Skeletal muscle cell (primary cell): ENCODE results near the gene HINT1.
"Not testable (repeated sequence)": the region's sequence is repeated elsewhere in the genome, so short reads cannot be mapped to it uniquely, and the experiment has no call there.

Experiments used
- DNase-seq: peaks from one replicate; pipeline ENCODE4 v3.0.0-alpha.2; 2010; ENCODE audit warnings: low read depth
- H3K4me3 ChIP-seq: 2 replicates; pipeline ENCODE4 v1.5.1; 2011; ENCODE audit warnings: low read depth, mild to moderate bottlenecking, control low read depth, low read length, moderate library complexity

HINT1 gene

GRCh38 chr5:131165119-131165727 lies at the start of gene HINT1:
Gene HINT1, minus strand, starts transcription at chr5:131165256. Its CDS starts 51 bp downstream, at chr5:131165205.
- peak within 1 kb of the TSS; percentile 91 for H3K4me3 ChIP-seq
- peak; percentile 51 for DNase-seq

DNA sequence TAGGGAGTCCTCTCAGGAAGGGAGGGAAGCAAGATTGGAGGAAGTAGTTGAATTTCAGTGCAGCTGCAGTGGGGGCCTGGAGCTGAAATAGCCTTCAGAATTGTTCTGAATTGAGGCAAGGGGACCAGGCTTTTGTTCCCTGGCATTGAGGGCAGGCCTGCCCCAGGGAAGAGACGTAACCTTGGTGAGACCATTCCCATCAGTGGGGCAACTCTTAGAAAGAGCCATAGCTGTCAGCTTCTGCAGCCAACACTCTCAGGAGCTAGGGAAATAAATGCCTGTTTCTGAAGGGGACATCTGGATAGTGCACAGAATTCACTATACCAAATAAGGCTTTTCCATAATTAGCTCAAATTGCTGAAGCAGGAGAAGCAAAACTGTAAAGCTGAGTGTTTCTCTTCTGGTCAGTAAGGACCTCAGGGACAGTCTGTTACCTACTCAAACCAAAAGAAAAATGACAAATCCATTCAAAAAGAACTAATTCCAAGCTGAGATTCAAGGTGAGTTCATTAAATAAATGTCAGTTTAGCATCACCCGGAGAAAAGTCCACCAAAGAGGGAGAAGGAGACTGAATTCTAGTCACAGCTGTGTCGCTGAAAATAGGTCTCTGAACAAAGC lies 49.7 kb upstream of the HINT1 start:
- no peak overlapping the region for H3K4me3 ChIP-seq
- no peak for DNase-seq

- no peak overlapping the region for H3K4me3 ChIP-seq
- DNase-seq = no peak
Measured at GRCh38 chr5:131212471-131213021, 47.5 kb upstream of the HINT1 start.

DNA sequence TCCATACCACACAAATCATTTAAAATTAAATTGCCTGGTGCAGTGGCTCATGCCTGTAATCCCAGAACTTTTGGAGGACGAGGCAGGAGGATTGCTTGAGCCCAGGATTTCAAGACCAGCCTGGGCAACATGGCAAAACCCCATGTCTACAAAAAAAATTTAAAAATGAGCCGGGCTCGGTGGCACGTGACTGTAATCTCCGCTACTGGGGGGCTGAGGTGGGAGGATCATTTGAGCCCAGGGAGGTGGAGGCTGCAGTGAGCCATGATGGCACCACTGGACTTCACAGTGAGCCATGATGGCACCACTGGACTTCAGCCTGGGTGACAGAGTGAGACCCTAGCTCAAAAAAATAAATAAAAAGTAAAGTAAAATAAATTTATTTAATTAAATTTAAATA lies 46.6 kb upstream of the HINT1 start:
- no peak overlapping the region for H3K4me3 ChIP-seq
- no peak for DNase-seq

DNA sequence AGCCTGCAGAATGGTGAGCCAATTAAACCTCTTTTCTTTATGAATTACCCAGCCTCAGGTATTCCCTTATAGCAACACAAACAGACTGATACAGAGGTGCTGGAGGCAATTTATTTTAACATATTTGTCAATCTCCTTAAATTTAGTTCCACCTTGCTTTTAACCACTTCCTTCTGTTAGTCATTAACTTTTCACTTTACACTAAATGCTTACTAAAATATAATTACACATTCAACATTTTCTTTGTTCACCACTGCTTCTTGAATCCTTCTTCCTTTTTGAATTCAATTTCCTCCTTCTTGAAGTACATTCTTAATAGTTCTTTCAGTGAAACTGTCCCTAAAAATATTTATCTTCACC lies 45.1 kb upstream of the HINT1 start:
- H3K4me3 ChIP-seq = no peak overlapping the region
- DNase-seq = no peak

DNA sequence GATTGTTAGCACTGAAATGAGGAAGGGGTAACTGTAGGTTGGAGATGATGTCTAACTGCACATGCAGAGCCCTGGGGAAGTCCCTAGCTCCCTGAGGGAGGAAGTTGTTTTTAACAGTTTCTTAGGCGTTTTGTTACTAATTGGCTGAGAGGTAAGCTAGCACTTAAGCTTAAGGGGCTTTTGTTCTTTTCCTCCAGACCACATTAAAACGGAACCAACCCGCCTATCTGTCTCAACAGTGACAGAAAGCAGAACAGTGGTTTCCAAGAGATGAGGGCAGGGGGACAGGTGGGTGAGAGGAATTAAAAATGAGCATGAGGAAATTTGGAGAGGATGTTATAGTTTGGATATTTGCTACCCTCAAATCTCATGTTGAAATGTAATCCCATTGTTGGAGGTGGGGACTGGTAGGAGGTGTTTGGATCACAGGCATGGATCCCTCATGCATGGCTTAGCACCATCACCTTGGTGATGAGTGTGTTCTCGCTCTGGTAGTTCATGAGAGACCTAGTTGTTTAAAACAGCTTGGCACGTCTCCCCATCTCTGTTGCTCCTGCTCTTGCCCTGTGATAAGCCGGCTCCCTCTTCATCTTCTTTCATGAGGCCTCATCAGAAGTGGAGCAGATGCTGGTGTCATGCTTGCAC lies 44.6 kb upstream of the HINT1 start:
- no peak for DNase-seq
- H3K4me3 ChIP-seq = no peak overlapping the region

- no peak for DNase-seq
- H3K4me3 ChIP-seq = no peak overlapping the region
Measured at GRCh38 chr5:131209175-131209505, 44.1 kb upstream of the HINT1 start.

GRCh38 chr5:131206772-131207171 lies 41.7 kb upstream of the HINT1 start:
- no peak overlapping the region for H3K4me3 ChIP-seq
- DNase-seq = no peak

- no peak overlapping the region for H3K4me3 ChIP-seq
- no peak for DNase-seq
Measured at GRCh38 chr5:131206061-131206460, 41.0 kb upstream of the HINT1 start.

DNA sequence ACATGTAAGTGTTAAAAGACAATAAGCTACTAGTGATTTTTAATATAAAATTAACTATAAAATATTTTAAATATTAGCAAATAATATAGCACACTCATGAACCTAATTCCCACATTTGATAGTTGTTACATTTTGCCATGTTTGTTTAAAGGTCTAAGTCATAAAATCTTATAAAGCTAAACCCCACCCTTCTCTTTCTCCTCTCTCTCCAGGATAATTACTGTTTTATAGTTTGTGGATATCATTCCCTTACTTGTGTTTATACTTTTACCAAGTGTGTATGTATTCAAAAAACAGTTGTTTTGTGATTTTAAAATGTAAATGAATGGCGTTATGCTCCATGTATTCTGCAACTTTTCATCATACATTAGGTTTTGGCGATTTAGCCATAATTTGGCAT lies 39.9 kb upstream of the HINT1 start:
- no peak overlapping the region for H3K4me3 ChIP-seq
- no peak for DNase-seq

DNA sequence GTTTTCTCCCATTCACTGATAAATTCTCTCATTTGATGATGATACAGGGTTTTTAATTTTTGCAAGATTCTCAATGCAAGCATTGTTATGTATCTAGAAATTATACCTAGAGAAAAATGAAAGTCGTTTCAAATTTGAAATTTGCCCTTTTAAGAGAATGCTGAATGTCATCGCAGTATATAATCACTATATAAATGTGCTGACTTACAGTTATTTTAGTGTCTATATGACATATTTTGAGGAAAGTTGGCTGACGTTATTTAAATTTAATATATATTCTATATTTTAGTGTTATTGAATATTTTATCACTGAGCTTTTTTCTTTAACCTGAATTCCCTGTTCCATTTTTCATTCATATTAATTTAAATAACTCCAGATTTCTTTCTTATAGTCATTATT lies 35.5 kb upstream of the HINT1 start:
- no peak overlapping the region for H3K4me3 ChIP-seq
- DNase-seq = no peak

DNA sequence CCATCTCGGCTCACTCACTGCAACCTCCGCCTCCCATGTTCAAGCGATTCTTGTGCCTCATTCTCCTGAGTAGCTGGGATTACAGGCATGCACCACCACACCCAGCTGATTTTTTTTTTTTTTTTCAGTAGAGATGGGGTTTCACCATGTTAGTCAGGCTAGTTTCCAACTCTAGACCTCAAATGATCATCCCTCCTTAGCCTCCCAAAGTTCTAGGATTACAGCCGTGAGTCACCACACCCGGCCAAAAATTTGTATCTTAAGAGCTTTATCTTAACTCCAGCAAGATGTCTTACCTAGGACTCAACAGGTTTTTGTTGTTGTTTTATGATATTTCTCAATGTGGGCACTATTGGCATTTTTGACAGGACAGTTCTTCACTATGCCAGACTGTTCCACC lies 33.6 kb upstream of the HINT1 start:
- no peak overlapping the region for H3K4me3 ChIP-seq
- DNase-seq = no peak

- H3K4me3 ChIP-seq = no peak overlapping the region
- no peak for DNase-seq
Measured at GRCh38 chr5:131196331-131196730, 31.3 kb upstream of the HINT1 start.

GRCh38 chr5:131195696-131196095 lies 30.6 kb upstream of the HINT1 start:
- no peak for DNase-seq
- H3K4me3 ChIP-seq = no peak overlapping the region

DNA sequence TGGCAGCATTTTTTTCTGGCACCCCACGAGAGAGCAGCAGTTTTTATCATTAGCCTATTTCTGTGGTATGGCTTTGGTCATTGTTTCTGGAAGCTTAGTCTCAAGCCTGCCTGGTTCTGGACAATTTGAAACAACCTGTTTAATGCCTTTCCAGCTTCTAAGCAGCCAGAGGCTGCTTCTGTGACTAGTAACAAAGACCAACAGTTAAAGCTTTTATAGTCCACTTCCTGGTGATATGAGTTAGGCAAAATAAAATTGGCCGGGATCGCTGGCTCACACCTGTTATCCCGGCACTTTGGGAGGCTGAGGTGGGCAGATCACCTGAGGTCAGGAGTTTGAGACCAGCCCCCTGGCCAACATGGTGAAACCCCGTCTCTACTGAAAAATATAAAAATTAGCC lies 29.7 kb upstream of the HINT1 start:
- DNase-seq = no peak
- H3K4me3 ChIP-seq = no peak overlapping the region

- H3K4me3 ChIP-seq, DNase-seq: not testable (repeated sequence)
Measured at GRCh38 chr5:131193897-131194296, 28.8 kb upstream of the HINT1 start.

- DNase-seq = no peak
- H3K4me3 ChIP-seq = no peak overlapping the region
Measured at GRCh38 chr5:131193106-131193505, 28.1 kb upstream of the HINT1 start.

DNA sequence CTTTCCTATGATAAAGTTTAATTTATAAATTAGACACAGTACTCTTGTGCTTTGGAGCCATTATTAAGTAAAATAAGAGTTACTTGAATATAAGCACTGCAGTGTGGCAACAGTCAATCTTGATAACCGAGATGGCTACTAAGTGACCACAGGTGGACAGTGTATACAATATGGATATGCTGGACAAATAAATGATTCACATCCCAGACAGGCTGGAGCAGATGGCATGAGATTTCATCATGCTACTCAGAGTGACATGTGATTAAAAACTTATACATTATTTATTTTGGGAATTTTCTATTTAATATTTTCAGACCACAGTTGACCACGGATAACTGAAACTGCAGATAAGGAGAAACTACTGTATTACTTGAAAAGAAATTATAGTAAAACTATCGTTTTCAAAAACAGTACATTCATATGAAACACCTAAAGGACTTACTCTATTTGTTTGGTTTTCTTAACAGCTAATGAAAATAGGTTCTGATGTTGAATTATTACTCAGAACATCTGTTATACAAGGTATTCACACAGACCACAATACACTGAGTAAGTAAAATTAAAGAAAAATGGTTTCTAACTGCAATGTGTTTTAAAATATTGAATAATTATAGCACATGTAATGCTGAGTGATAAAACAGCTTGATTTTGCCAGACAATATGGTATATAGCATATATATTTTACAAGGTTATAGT lies 21.7 kb upstream of the HINT1 start:
- DNase-seq = no peak
- no peak overlapping the region for H3K4me3 ChIP-seq

GRCh38 chr5:131185523-131186104 lies 20.6 kb upstream of the HINT1 start:
- DNase-seq = no peak
- no peak overlapping the region for H3K4me3 ChIP-seq

GRCh38 chr5:131182839-131183238 lies 17.8 kb upstream of the HINT1 start:
- no peak for DNase-seq
- no peak overlapping the region for H3K4me3 ChIP-seq
